LNCaP clone FGC (cell line): ENCODE results near the gene OPN4.
A peak's percentile ranks its signal among the peaks of the same experiment; 100 is the strongest.

Experiments used
- DNase-seq: peaks from one replicate; pipeline ENCODE4 v3.0.0-alpha.2; 2011; ENCODE audit warnings: low read depth
- H3K4me3 ChIP-seq: 2 replicates; pipeline ENCODE4 v1.5.1; 2011; ENCODE audit warnings: mild to moderate bottlenecking, low read depth, low read length, control low read depth
- TF ChIP-seq, protein P1 (sequence below): IDR thresholded peaks from 2 replicates; pipeline ENCODE4 v1.5.1; 2012; ENCODE audit warnings: mild to moderate bottlenecking; ENCODE audit not compliant: control insufficient read depth, insufficient read depth; ENCODE audit errors: extremely low read depth

Gene OPN4

DNA sequence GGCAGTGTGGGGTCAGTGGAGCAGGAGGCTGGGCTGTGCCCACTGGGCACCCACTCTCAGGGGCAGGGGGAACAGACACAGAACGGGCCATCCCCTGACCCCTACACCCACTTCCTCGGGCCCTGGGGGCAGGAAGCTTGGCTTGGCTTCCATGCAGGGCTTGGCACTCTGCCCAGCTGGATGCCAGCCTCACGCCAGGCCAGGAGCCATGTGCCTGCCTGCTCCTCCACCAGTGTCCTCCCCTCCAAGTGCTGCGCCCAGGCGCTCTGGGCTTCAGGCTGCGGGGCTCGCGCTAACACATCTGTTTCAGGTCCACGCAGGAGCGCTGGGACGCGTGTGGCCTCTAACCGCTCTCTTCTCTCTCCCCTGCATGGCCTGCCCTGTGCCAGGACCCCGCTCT lies 26.7 kb downstream of the OPN4 start:
- TF ChIP-seq, protein P1, sequence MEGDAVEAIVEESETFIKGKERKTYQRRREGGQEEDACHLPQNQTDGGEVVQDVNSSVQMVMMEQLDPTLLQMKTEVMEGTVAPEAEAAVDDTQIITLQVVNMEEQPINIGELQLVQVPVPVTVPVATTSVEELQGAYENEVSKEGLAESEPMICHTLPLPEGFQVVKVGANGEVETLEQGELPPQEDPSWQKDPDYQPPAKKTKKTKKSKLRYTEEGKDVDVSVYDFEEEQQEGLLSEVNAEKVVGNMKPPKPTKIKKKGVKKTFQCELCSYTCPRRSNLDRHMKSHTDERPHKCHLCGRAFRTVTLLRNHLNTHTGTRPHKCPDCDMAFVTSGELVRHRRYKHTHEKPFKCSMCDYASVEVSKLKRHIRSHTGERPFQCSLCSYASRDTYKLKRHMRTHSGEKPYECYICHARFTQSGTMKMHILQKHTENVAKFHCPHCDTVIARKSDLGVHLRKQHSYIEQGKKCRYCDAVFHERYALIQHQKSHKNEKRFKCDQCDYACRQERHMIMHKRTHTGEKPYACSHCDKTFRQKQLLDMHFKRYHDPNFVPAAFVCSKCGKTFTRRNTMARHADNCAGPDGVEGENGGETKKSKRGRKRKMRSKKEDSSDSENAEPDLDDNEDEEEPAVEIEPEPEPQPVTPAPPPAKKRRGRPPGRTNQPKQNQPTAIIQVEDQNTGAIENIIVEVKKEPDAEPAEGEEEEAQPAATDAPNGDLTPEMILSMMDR: no peak
- DNase-seq: no peak
- H3K4me3 ChIP-seq: no peak overlapping the region

DNA sequence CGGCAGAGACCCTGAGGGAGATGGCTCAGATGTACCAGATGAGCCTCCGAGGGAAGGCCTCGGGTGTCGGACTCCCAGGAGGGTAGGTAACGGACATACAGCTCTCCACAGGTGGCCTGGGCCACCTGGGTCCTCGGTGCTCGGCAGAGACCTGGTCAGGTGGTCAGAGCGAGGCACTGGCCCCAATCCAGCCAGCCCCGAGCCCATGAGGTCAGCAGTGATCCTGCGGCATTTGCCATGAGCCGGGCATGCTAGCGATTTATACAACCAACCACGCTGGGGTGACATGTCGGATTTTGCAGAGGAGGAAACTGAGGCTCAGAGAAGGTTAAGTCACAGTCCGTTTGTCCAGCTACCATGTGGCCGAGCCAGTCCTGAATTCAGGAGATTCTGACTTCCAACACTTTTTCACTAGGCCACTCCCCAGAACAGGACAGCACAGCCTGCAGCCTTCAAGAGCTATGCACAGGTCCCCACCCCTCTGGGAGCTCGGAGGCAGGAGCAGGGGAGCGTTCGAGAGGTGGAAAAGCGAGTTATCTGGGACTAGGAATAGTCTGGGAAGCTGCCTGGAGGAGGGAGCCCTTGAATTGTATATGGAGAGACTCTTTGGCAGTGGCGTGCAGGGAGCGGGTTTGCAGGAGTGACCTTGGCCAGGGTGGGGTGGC lies 27.5 kb downstream of the OPN4 start:
- TF ChIP-seq, protein P1: no peak
- DNase-seq: no peak

DNA sequence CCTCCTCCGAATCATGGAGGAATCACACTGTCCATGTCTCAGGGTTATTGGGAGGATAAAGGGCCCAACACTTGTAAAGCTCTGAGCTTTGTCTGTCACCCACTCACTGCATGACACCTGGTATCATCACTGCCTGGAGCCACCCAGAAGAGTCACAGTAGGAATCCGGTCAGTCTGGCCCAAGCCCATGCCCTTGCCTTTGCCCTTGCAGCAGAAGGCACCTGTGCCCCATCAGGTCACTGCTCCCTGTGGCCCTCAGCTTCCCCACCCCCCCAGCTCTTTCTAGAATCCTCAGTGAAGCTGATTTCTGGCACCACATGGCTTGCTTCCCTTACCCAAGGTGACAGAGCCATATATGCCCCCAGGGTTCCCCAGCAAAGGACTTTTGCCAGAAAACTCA lies 28.3 kb downstream of the OPN4 start:
- DNase-seq: no peak
- TF ChIP-seq, protein P1: no peak
- H3K4me3 ChIP-seq: no peak overlapping the region

More for the DNA sequence above, 27.5 kb downstream of the OPN4 start:
- H3K4me3 ChIP-seq: no peak overlapping the region

GRCh38 chr10:86684331-86685097 lies 30.2 kb downstream of the OPN4 start:
- DNase-seq: no peak
- no peak overlapping the region for H3K4me3 ChIP-seq
- TF ChIP-seq, protein P1: peak; percentile 19

DNA sequence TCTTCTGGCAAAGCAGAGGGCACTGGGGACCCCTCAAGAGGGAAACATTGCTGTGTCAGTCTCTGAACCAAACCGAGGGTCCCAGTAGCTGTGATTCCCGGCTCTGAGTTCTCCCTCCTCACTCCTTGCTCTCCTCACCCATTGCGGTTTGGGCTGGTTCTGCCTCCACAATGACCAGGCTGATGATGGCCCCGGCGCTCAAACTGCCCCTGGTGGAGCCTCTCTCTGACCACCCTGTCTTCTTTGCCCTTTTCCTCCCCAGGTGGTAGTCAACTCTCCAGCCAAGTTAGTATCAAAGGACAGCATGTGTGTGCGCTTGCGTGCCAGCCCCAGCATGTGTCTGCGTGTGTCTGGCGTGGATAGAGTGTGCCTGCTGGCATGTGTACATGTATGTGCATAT lies 31.1 kb downstream of the OPN4 start:
- H3K4me3 ChIP-seq: no peak overlapping the region
- TF ChIP-seq, protein P1: no peak

DNA sequence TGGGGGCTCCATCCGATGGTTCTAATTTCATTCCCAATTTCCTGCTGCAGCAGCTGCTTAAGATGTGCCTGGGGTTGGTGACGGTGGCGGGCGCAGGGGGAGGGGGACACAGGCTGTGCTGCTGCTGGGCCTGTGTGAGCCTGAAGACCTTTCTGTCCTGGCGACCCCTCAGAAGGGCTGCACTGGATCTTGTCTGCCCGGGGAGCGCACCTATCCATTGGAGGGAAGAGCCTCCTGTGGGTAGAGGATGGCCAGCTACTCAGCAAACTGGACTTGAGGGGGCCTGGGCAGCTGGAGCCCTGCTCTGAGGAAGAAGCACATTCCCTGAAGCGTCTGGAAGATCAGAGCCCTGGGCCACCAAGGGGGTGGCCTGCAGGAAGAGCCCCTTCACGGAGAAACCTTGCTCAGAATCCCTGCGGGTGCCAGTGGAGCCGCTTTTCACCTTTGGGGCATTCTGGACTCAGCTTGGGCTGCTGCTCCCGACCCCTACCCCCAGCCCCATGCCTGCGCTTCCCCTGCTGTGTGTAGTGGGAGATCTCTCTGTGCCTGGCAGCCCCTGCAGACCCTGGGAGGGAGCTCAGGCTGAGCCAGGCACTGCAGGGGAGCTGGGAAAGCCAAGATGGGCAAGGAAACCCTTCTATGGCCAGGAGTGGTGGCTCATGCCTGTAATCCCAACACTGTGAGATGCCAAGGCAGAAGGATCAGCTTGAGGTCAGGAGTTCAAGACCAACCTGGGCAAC lies 31.7 kb downstream of the OPN4 start:
- TF ChIP-seq, protein P1: no peak
- DNase-seq: no peak

More for the DNA sequence above, 31.1 kb downstream of the OPN4 start:
- no peak for DNase-seq

More for the DNA sequence above, 31.7 kb downstream of the OPN4 start:
- H3K4me3 ChIP-seq: no peak overlapping the region
